Measurements from ENCODE around the gene ANKS1B.
"Not testable (repeated sequence)": the region's sequence is repeated elsewhere in the genome, so short reads cannot be mapped to it uniquely, and the experiment has no call there.

ANKS1B gene

GRCh38 chr12:98883231-98883630, 1101.5 kb downstream of the ANKS1B start:
- no peak for DNase-seq (ENCODE audit: low read depth in 3 of 3)

GRCh38 chr12:98882526-98882925, 1102.2 kb downstream of the ANKS1B start:
- DNase-seq (ENCODE audit: low read depth in 3 of 3) = no peak

GRCh38 chr12:98873776-98874175, 1111.0 kb downstream of the ANKS1B start:
- DNase-seq (ENCODE audit: low read depth in 3 of 3) = no peak

GRCh38 chr12:98870504-98870903, 1114.2 kb downstream of the ANKS1B start:
- DNase-seq (ENCODE audit: low read depth in 3 of 3) = no peak

- no peak for DNase-seq (ENCODE audit: low read depth in 3 of 3)
Measured at GRCh38 chr12:98869886-98870503, 1114.7 kb downstream of the ANKS1B start.

GRCh38 chr12:98868538-98868937, 1116.2 kb downstream of the ANKS1B start:
- DNase-seq (ENCODE audit: low read depth in 3 of 3) = no peak

GRCh38 chr12:98868076-98868475, 1116.7 kb downstream of the ANKS1B start:
- no peak for DNase-seq (ENCODE audit: low read depth in 3 of 3)

GRCh38 chr12:98864363-98864762, 1120.4 kb downstream of the ANKS1B start:
- DNase-seq (ENCODE audit: low read depth in 3 of 3) = no peak

GRCh38 chr12:98863167-98863566, 1121.6 kb downstream of the ANKS1B start:
- DNase-seq (ENCODE audit: low read depth in 3 of 3) = no peak

GRCh38 chr12:98861251-98861650, 1123.5 kb downstream of the ANKS1B start:
- DNase-seq (ENCODE audit: low read depth in 3 of 3) = no peak

- DNase-seq (ENCODE audit: low read depth in 3 of 3) = no peak
Measured at GRCh38 chr12:98856897-98857540, 1127.7 kb downstream of the ANKS1B start.

GRCh38 chr12:98852181-98852580, 1132.6 kb downstream of the ANKS1B start:
- no peak for DNase-seq (ENCODE audit: low read depth in 3 of 3)

- DNase-seq (ENCODE audit: low read depth in 3 of 3) = no peak
Measured at GRCh38 chr12:98847242-98847641, 1137.5 kb downstream of the ANKS1B start.

GRCh38 chr12:98845957-98846356, 1138.8 kb downstream of the ANKS1B start:
- DNase-seq (ENCODE audit: low read depth in 3 of 3) = no peak

GRCh38 chr12:98840325-98840724, 1144.4 kb downstream of the ANKS1B start:
- DNase-seq (ENCODE audit: low read depth in 3 of 3) = no peak

GRCh38 chr12:98838231-98838647, 1146.5 kb downstream of the ANKS1B start:
- DNase-seq (ENCODE audit: low read depth in 3 of 3) = no peak

- not testable (repeated sequence) for DNase-seq (ENCODE audit: low read depth in 3 of 3)
Measured at GRCh38 chr12:98837134-98837752, 1147.5 kb downstream of the ANKS1B start.

- no peak for DNase-seq (ENCODE audit: low read depth in 3 of 3)
Measured at GRCh38 chr12:98830657-98831056, 1154.1 kb downstream of the ANKS1B start.

GRCh38 chr12:98828802-98829600, 1155.7 kb downstream of the ANKS1B start:
- DNase-seq (ENCODE audit: low read depth in 3 of 3) = no peak

GRCh38 chr12:98823012-98823411, 1161.7 kb downstream of the ANKS1B start:
- no peak for DNase-seq (ENCODE audit: low read depth in 3 of 3)

- no peak for DNase-seq (ENCODE audit: low read depth in 3 of 3)
Measured at GRCh38 chr12:98821866-98822265, 1162.9 kb downstream of the ANKS1B start.

- no peak for DNase-seq (ENCODE audit: low read depth in 3 of 3)
Measured at GRCh38 chr12:98821232-98821631, 1163.5 kb downstream of the ANKS1B start.

Measured in stimulated activated CD4-positive, alpha-beta T cell treated with anti-CD3 and anti-CD28 coated beads, TNF-alpha, amount 100 ng/mL, for 4 hours (primary cell).